ENCODE results near the gene TUBB8B. TPM values are rescaled to one million over a fixed set of nuclear protein-coding genes. Genes with fewer than 3 reads are reported as not detected.
"Not testable (repeated sequence)": the region's sequence is repeated elsewhere in the genome, so short reads cannot be mapped to it uniquely, and the experiment has no call there.

Gene TUBB8B
- total RNA-seq: 0.14 TPM in 1 of 2 replicates, not detected in the other

DNA sequence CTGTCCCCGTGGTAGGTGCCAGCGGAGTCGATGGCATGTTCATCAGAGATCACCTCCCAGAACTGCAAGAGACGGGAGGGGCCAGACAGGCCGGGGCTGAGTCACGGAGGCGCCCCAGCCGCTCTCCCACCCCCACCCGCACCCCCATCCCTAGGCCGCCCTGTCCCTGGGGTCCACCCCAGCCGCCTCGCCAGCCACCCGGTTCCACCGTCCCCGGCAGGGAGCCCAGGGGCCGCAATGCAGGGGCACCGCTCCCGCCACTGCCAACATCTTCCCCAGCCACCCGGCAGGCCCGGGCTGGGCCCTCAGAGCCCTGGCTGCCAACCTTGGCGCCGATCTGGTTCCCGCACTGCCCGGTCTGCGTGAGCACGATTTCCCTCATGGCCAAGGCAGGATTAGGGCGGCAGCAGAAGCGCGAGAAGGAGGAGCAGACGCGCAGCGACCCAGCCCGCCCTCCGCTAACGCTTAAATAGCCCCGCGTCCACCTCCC, at the start of gene TUBB8B:
TUBB8B (minus strand) TSS at position 440 of the 490 bp plus-strand sequence; CDS start at position 382, 58 bp downstream.
- DNase-seq: not testable (repeated sequence)

- not testable (repeated sequence) for DNase-seq
Observed at GRCh38 chr18:97252-97914, 48.0 kb upstream of the TUBB8B start.

DNA sequence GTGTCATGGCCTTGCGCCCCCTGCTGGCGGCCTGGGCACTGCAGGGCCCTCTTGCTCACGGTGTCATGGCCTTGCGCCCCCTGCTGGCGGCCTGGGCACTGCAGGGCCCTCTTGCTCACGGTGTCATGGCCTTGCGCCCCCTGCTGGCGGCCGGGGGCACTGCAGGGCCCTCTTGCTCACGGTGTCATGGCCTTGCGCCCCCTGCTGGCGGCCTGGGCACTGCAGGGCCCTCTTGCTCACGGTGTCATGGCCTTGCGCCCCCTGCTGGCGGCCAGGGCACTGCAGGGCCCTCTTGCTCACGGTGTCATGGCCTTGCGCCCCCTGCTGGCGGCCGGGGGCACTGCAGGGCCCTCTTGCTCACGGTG, 47.3 kb upstream of the TUBB8B start:
- DNase-seq: not testable (repeated sequence)

- DNase-seq: not testable (repeated sequence)
Observed at GRCh38 chr18:96101-96766, 46.8 kb upstream of the TUBB8B start.

DNA sequence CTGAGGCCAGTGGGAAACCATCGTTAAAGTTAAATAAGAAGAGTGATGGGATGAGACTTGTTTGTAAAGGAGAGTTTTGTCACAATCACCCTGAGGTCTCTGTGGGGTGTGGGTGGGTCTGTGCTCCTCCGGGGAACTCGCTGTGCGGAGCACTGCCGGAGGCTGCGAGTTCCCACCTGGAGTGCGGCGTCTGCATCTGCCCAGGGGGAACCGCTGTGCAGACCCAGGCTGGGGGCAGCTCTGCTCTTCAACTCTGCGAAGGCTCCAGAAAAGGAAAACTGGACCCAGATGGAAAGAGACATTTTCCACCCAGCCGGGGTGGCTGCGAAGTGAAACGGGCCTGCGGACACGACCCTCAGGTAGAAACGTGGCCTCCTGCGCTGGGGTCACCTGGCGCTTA, 46.2 kb upstream of the TUBB8B start:
- DNase-seq: not testable (repeated sequence)

- DNase-seq: not testable (repeated sequence)
Observed at GRCh38 chr18:93897-94408, 44.5 kb upstream of the TUBB8B start.

DNA sequence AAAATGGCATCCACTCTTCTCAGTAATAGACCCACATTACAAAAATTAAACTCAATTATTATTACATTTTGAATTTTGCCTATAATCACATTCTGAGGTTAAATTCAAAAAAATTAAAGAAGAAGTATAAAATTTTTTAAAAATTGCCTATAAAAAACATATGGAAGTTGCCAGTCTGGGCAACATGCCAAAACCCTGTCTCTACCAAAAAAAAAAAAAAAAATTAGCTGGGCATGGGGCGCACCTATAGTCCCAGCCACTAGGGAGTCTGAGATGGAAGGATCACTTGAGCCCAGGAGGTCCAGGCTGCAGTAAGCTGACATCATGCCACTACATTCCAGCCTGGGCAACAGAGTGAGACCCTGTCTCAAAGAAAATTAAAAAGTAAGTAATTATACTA, 42.1 kb upstream of the TUBB8B start:
- not testable (repeated sequence) for DNase-seq

- DNase-seq: not testable (repeated sequence)
Observed at GRCh38 chr18:90396-91193, 41.2 kb upstream of the TUBB8B start.

DNA sequence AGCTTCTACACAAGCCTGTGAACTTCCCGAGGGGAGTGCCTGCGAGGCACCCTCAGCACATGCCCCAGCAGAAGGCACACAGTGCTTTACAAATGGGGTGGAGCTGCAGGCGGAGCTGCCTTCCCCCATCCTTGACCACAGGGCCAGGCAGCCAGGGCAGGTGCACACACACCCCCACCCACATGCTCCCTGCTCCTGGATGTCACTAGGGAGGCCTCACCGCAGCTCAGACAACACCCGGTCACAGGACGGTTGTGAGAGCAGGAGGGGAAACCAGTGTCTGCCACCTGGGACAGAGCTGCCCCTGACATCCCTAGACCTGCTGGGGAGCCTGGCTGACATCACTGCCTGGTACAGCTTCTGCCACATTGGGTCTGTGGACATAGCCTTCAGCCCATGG, 39.7 kb upstream of the TUBB8B start:
- not testable (repeated sequence) for DNase-seq

- DNase-seq: not testable (repeated sequence)
Observed at GRCh38 chr18:84801-85200, 35.4 kb upstream of the TUBB8B start.

- not testable (repeated sequence) for DNase-seq
Observed at GRCh38 chr18:82626-83209, 33.3 kb upstream of the TUBB8B start.

DNA sequence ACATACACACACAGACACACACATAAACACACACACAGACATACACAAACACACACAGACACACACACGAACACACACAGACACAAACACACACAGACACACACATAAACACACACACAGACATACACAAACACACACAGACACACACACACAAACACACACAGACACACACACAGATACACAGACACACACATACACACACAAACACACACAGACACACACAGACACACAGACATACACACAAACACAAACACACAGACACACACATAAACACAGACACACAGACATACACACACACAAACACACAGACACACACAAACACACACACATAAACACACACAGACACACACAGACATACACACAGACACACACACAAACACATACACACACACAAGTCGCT, 31.5 kb upstream of the TUBB8B start:
- DNase-seq: not testable (repeated sequence)

DNA sequence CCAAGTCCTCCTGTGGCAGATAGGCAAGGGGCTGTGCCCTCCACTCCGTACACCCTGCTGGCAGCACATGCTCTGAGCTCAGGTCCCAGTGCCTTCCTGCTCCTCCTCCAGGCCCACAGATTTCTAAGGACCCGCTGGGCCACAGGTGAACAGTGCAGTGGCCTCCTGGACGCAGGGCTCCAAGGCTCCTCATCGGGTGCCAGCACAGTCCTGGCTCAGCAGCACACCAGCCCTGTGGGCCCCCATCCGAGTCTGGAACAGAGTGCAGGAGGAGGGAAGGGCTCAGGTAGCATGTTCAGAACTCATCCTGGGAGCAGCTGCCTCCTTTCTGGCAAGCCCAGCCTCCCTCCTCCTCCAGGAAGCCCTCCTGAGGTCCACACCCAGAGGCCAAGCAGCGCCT, 30.8 kb upstream of the TUBB8B start:
- not testable (repeated sequence) for DNase-seq

- not testable (repeated sequence) for DNase-seq
Observed at GRCh38 chr18:75525-76160, 26.2 kb upstream of the TUBB8B start.

DNA sequence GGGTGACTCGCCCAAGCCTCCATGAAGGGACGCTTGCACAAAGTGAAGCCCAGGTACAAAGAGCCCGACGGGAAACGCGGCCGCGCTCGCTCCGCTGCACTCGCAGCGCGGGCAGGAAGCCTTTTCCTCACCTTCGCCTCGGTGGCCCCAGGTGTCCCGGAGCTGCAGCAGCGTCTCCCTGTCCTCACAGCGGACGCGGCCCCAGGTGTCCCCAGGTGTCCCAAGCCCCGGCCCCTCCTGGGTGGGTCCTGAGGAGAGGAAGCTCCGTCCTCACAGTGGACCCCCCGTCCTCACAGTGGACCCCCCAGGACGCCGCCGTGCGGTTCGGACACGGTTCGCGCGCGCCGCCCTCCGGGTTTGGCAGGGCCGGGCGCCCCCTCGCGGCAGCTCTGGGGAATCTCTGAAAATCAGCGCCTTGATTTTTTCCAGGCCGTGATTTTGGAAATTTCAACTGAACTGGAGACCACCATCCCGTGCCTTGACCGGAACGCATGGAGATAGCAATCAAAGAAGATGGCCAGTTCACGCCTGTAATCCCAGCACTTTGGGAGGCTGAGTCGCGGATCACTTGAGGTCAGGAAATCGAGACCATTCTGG, 23.9 kb upstream of the TUBB8B start:
- DNase-seq: not testable (repeated sequence)

- not testable (repeated sequence) for DNase-seq
Observed at GRCh38 chr18:67701-68100, 18.3 kb upstream of the TUBB8B start.

DNA sequence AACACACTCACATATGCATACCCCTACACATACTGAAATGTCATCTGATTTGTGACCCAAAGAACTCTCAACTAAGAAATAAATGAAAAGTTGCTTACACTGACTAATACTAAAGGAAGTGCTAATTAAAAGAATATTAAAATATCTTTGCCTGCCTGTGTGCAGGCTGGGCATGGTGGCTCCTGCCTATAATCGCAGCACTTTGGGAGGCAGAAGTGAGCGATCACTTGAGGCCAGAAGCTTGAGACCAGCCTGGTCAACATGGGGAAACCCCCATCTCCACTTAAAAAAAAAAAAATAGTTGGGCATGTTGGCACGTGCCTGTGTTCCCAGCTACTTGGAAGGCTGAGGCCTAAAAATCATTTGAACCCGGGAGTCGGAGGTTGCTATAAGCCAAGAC, 14.9 kb upstream of the TUBB8B start:
- DNase-seq: not testable (repeated sequence)

- DNase-seq: not testable (repeated sequence)
Observed at GRCh38 chr18:63656-64055, 14.2 kb upstream of the TUBB8B start.

DNA sequence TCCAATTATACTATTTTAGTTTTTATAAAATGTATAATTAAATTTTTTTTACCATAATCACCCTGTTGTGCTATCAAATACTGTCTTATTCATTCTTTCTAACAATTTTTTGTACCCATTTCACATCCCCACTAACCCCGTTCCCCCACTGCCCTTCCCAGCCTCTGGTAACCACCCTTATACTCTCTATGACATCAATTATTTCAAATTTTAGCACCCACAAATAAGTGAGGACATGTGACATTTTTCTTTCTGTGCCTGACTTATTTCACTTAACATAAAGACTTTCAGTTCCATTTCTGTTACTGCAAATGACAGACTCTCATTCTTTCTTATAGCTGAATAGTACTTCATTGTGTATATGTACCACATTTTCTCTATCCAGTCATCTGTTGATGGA, 5.0 kb upstream of the TUBB8B start:
- DNase-seq: not testable (repeated sequence)

GRCh38 chr18:48696-49095, 719 bp downstream of the TUBB8B start:
- not testable (repeated sequence) for DNase-seq

- not testable (repeated sequence) for DNase-seq
Observed at GRCh38 chr18:13177-13576, 36.2 kb downstream of the TUBB8B start.

GRCh38 chr18:12773-13172, 36.6 kb downstream of the TUBB8B start:
- DNase-seq: not testable (repeated sequence)

Measured in dermis blood vessel endothelial cell (primary cell).